HepG2 (cell line): Measurements from ENCODE around the gene RDH16. TPM values are rescaled to one million over a fixed set of nuclear protein-coding genes. Genes with fewer than 3 reads are reported as not detected.

Experiments
- ATAC-seq: fragments of 200-7000 bp; cut with Tn5 transposase; 3 replicates; pipeline ENCODE4 v1.9.1; 2020; ENCODE audit warnings: mild to moderate bottlenecking, moderate library complexity
- BruUV-seq: library from RNA; stranded (reverse); fragments of 400-500 nt; replicated peaks from 2 replicates; lab custom pipeline; 2021; lab: Mats Ljungman, UMichigan
- CTCF ChIA-PET: fragments of 300-600 bp; formaldehyde crosslinking; extraction: SDS; loops from one replicate; lab custom pipeline; 2021; ENCODE audit warnings: low total read pairs, inconsistent platforms, low intra/inter-chr PET ratio; lab: Yijun Ruan, JAX
- POLR2A ChIA-PET: fragments of 350-600 bp; sonication (Branson Sonifier 250); formaldehyde crosslinking; loops from one replicate; lab custom pipeline; 2020; ENCODE audit warnings: antibody characterized with exemption, inconsistent platforms; lab: Yijun Ruan, JAX
- DNase-seq: peaks from one replicate; pipeline ENCODE4 v3.0.0-alpha.2; 2015; ENCODE audit warnings: low spot score
- FAIRE-seq: peaks from 3 replicates; lab custom pipeline; 2011; peaks lifted over from hg19 to GRCh38; lab: Jason Lieb, UNC
- H2AFZ ChIP-seq: one replicate; pipeline ENCODE4 v1.6.1; 2011; ENCODE audit warnings: low read length, inconsistent platforms
- H3K27ac ChIP-seq: fragments of 300-600 bp; 3 replicates; pipeline ENCODE4 v1.8.0; 2011; ENCODE audit warnings: mixed run types, mild to moderate bottlenecking, mixed read lengths, low read length, inconsistent platforms; ENCODE audit not compliant: insufficient read depth; ENCODE audit errors: extremely low read length
- H3K27me3 ChIP-seq, 2 experiments: fragments of 200-600 bp in 1 of 2; 2 replicates in 1 of 2; 3 replicates in 1 of 2; pipeline versions ENCODE4 v1.6.0 to v1.8.0; 2011; ENCODE audit warnings: low read length in 2 of 2, mild to moderate bottlenecking in 2 of 2, moderate library complexity in 2 of 2, inconsistent platforms in 1 of 2; ENCODE audit not compliant: insufficient read depth in 2 of 2, control insufficient read depth in 1 of 2
- H3K36me3 ChIP-seq, 2 experiments: fragments of 200-600 bp in 1 of 2; replicated peaks in 1 of 2; 2 replicates in 1 of 2; 3 replicates in 1 of 2; pipeline versions ENCODE4 v1.5.1 to v1.8.0; 2011; ENCODE audit warnings: low read length in 2 of 2, inconsistent platforms in 1 of 2; ENCODE audit not compliant: insufficient read depth in 2 of 2, control insufficient read depth in 1 of 2
- H3K4me1 ChIP-seq: 2 replicates; pipeline ENCODE4 v1.5.1; 2012; ENCODE audit warnings: low read length, inconsistent platforms; ENCODE audit not compliant: insufficient read depth
- H3K4me2 ChIP-seq: 2 replicates; pipeline ENCODE4 v1.6.0; 2011; ENCODE audit warnings: low read depth, low read length, inconsistent platforms
- H3K4me3 ChIP-seq, 3 experiments: fragments of 200-600 bp in 1 of 3; sonication (generic), shearing (Covaris generic) in 1 of 3; replicated peaks in 1 of 3; 2 replicates each; pipeline ENCODE4 v1.5.1; 2011 to 2016; ENCODE audit warnings: low read length in 3 of 3, inconsistent platforms in 2 of 3, low read depth in 2 of 3, mild to moderate bottlenecking in 2 of 3, control low read depth in 1 of 3, mixed read lengths in 1 of 3; ENCODE audit not compliant: insufficient read depth in 1 of 3
- H3K79me2 ChIP-seq: one replicate; pipeline ENCODE4 v1.6.1; 2011; ENCODE audit warnings: low read length, inconsistent platforms; ENCODE audit not compliant: insufficient read depth
- H3K9ac ChIP-seq: 2 replicates; pipeline ENCODE4 v1.6.0; 2011; ENCODE audit warnings: mild to moderate bottlenecking, low read depth, low read length, inconsistent platforms; ENCODE audit not compliant: insufficient read depth
- H3K9me3 ChIP-seq: 2 replicates; pipeline ENCODE4 v1.5.1; 2012; ENCODE audit warnings: mild to moderate bottlenecking, low read length
- H4K20me1 ChIP-seq: 2 replicates; pipeline ENCODE4 v1.6.0; 2011; ENCODE audit warnings: inconsistent platforms, mild to moderate bottlenecking, low read length, moderate library complexity; ENCODE audit not compliant: insufficient read depth
- AFF4 ChIP-seq: sonication (generic); formaldehyde crosslinking; IDR thresholded peaks from 2 replicates; pipeline ENCODE4 v1.4.0; 2020; ENCODE audit warnings: missing genetic modification reagents
- ERF ChIP-seq: IDR thresholded peaks from 2 replicates; pipeline ENCODE4 v1.6.1; 2018; ENCODE audit warnings: missing biosample characterization, missing genetic modification reagents
- KAT8 ChIP-seq: IDR thresholded peaks from 2 replicates; pipeline ENCODE4 v1.6.1; 2016; ENCODE audit warnings: missing genetic modification reagents, missing compliant biosample characterization
- MXD1 ChIP-seq: sonication (generic); formaldehyde crosslinking; IDR thresholded peaks from 2 replicates; pipeline ENCODE4 v1.4.0; 2020; ENCODE audit warnings: mild to moderate bottlenecking, missing genetic modification reagents
- TFDP2 ChIP-seq: sonication (generic); formaldehyde crosslinking; IDR thresholded peaks from 2 replicates; pipeline ENCODE4 v1.4.0; 2020; ENCODE audit warnings: missing genetic modification reagents
- ZBTB10 ChIP-seq: sonication (generic); formaldehyde crosslinking; IDR thresholded peaks from 2 replicates; pipeline ENCODE4 v1.4.0; 2020; ENCODE audit warnings: missing genetic modification reagents, borderline replicate concordance
- ZNF33B ChIP-seq: sonication (generic); formaldehyde crosslinking; IDR thresholded peaks from 2 replicates; pipeline ENCODE4 v1.5.1; 2020; ENCODE audit warnings: mild to moderate bottlenecking, missing genetic modification reagents
- ZNF878 ChIP-seq: sonication (generic); formaldehyde crosslinking; IDR thresholded peaks from 2 replicates; pipeline ENCODE4 v1.8.1; 2023; ENCODE audit warnings: mild to moderate bottlenecking, missing genetic modification reagents, moderate library complexity
- WGBS: methylation state at CpG from one replicate; pipeline ENCODE4 v1.1.6; 2017; ENCODE audit warnings: low lambda C conversion rate; 5-methylcytosine and 5-hydroxymethylcytosine counted together
- in situ Hi-C: cut with HindIII; loops from 2 replicates; pipeline ENCODE4 v1.10.0; 2017; ENCODE audit warnings: low pct_unique_long_range_greater_than_20kb; ENCODE audit not compliant: extremely low pct_ligation_motif_present
- intact Hi-C: fragments of 100-400 bp; cut with micrococcal nuclease; formaldehyde crosslinking; loops from one replicate; pipeline ENCODE4 v1.10.0; 2022; ENCODE audit not compliant: unreplicated experiment
- polyA plus RNA-seq, 8 experiments: library from polyadenylated mRNA; depleted of rRNA in 3 of 8; stranded (reverse) in 7 of 8; unstranded in 1 of 8; fragments of >200 nt; fragmentation: Illumina TruSeq in 4 of 8; extraction: Trizol in 4 of 8; gene quantifications; 2 replicates each; pipeline versions ENCODE4 v1.2.1 to v1.2.3, GENCODE V29; 2011 to 2016; ENCODE audit warnings: low read depth in 4 of 8, missing spikeins in 1 of 8, mixed read lengths in 1 of 8; ENCODE audit not compliant: insufficient read depth in 1 of 8
- total RNA-seq, 5 experiments: library from RNA; depleted of rRNA; stranded (reverse); fragments of >200 nt; fragmentation: Illumina TruSeq; extraction: Trizol; gene quantifications; 2 replicates each; pipeline ENCODE4 v1.2.3, GENCODE V29; 2016; ENCODE audit warnings: low read depth in 1 of 5

The RDH16 gene
- total and polyA plus RNA-seq, 2 of the 13 experiments (the other 11 are each of a cell fraction or from before 2014, with no cell fraction given) = 0.05 to 0.13 TPM

- Histone ChIP-seq H3K79me2 (no peaks in the 10 kb centered on the region), H3K36me3 (no peaks in the 10 kb centered on the region), H3K27ac (no peak overlapping the region), H3K4me2 (no peak overlapping the region), H3K9ac (no peak overlapping the region), H3K27me3 (no peaks in the 10 kb centered on the region; a peak in 1 of 5 replicates), H3K4me3 (no peak overlapping the region), H2AFZ (no peak overlapping the region), H4K20me1 (no peaks in the 10 kb centered on the region), H3K9me3 (no peaks in the 10 kb centered on the region), H3K4me1 (peaks cover 33% of the 10 kb centered on the region)
- intact Hi-C loops (no loop called here), in situ Hi-C loops (no loop called here)
- ATAC-seq = peak; percentile 35; the same call in 1 of the 3 replicates
- ChIA-PET CTCF (no interaction called here), POLR2A (no interaction called here)
- no peak for FAIRE-seq
- DNase-seq = no peak
- no TSS peak for BruUV-seq
- TF ChIP-seq MXD1 (CRISPR knock-in tag) = no peak
- TF ChIP-seq AFF4 (CRISPR knock-in tag) = no peak
- no peak for TF ChIP-seq ZBTB10 (CRISPR knock-in tag)
- TF ChIP-seq KAT8 (CRISPR knock-in tag) = no peak
- no peak for TF ChIP-seq ERF (CRISPR knock-in tag)
- no peak for TF ChIP-seq ZNF878 (CRISPR knock-in tag)
- TF ChIP-seq ZNF33B (CRISPR knock-in tag) = no peak
- no peak for TF ChIP-seq TFDP2 (CRISPR knock-in tag)
- WGBS = 50% methylated on average over 1 of the region's 2 CpGs
Observed at GRCh38 chr12:56935752-56936151, 21.7 kb downstream of the RDH16 start.
